Stimulated activated CD4-positive, alpha-beta T cell treated with anti-CD3 and anti-CD28 coated beads, Interleukin-12 subunit alpha, Interleukin-12 subunit beta, amount 100 ng/mL, for 4 hours (primary cell): Measurements from ENCODE around the gene SLC29A2.
A peak's percentile ranks its signal among the peaks of the same experiment; 100 is the strongest.

Experiments used
- DNase-seq: peaks from one replicate; pipeline ENCODE4 v3.0.0-alpha.2; 2020

SLC29A2 gene

DNA sequence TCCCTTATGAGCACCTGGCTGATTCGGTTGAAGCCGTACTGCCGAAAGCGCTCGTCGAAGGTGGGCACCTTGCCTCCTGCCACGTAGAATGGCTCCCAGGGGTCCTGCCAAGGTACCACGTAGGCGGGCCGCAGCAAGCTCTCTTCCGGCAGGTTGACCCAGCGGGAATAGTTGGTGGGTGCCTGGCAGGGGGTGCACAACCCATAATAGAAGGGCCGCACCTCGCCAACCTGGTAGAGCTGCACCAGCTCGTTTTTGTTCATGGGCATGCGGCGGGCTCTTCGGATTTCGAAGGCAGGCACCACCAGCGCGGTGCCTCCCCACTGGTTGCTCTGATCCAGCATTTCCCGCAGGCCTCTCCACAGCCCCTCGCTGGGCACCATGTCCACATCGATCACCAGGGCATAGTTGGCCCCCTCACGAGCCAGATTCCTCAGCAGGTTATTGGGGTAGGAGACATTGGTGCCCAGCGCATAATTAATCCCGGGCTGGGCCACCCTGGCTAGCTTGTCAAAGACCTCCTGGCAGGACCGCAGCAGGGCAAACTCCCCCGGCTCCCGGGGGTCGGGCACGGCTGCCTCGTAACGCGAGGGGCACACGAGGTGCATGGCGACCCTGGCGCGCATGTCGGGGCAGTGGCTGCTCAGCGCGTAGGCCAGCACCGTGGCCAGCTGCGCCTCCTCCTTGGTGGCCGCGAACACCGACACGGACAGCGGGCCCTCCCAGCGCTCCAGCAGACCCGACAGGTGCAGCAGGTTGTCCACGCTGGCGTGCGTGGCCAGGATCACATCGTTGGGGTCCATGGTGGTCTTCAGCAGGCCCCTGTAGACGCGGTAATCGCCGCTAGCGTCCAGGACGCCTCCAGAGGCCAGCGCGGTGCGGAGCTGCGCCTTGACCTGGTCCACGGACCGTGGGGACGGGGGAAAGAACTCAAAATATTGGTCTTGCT, 24.8 kb downstream of the SLC29A2 start:
- no peak for DNase-seq

- no peak for DNase-seq
Observed at GRCh38 chr11:66345316-66345649, 26.3 kb downstream of the SLC29A2 start.

- peak; percentile 94 for DNase-seq
Observed at GRCh38 chr11:66344550-66345315, 26.8 kb downstream of the SLC29A2 start, which contains the start of gene BRMS1. Gene BRMS1, minus strand, starts transcription at chr11:66345104. Its CDS starts 2,870 bp downstream, at chr11:66342234.

DNA sequence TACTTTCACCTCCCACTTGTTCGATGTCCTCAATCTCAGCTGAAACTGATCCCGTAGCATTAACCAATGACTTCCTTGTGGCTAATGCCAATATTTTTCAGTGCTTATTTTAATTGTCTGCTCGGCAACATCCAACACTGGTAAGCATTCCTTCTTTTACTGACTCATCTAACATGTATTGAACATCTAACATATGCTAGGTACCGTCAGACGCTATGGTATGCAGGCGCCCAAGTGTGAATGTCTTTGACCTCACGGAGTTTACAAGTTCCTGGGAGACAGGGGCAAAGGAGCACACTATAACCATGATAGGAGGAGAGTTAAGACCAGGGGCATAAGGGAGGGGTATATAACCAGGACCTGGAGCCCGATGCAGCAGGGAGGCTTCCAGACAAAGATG, 28.4 kb downstream of the SLC29A2 start:
- no peak for DNase-seq

GRCh38 chr11:66341502-66342126, 29.9 kb downstream of the SLC29A2 start:
- DNase-seq, result no peak

GRCh38 chr11:66340596-66341501, 30.7 kb downstream of the SLC29A2 start:
- no peak for DNase-seq

DNA sequence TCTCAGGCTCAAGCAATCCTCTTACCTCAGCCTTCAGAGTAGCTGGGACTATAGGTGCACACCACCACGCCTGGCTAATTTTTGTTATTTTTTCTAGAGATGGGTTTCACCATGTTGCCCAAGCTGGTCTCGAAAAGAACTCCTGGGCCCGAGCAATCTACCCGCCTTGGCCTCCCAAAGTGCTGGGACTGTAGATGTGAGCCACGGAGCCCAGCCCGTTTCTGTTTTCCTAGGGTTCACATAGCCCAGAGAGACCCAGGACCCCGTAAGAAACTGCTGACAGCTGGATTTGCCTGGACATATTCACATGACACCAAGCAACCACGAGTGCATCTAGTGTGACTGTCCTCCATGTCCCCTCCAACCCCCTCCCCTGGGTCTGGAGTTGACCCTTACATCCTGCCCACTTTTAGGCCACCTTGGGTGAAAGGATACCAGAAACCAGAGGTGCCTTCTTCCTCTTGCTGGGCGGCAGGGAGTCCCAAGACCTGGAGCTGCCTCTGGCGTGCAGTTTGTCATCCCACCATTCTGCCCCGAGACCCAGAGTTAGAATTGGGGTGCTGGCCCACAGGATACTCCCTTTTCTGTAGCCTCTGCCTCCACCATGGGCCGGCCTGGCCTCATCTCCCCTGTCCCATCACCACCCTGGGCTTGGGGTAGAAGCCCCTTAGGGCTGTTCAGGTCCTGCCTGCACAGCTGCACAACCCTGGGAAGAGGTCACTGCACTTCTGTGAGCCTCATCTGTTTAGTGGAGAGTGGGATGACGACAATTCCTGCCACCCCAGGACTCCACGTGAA, 31.7 kb downstream of the SLC29A2 start:
- no peak for DNase-seq

GRCh38 chr11:66339162-66339675, 32.3 kb downstream of the SLC29A2 start:
- DNase-seq, result no peak

GRCh38 chr11:66338276-66339161, 33.0 kb downstream of the SLC29A2 start:
- no peak for DNase-seq

DNA sequence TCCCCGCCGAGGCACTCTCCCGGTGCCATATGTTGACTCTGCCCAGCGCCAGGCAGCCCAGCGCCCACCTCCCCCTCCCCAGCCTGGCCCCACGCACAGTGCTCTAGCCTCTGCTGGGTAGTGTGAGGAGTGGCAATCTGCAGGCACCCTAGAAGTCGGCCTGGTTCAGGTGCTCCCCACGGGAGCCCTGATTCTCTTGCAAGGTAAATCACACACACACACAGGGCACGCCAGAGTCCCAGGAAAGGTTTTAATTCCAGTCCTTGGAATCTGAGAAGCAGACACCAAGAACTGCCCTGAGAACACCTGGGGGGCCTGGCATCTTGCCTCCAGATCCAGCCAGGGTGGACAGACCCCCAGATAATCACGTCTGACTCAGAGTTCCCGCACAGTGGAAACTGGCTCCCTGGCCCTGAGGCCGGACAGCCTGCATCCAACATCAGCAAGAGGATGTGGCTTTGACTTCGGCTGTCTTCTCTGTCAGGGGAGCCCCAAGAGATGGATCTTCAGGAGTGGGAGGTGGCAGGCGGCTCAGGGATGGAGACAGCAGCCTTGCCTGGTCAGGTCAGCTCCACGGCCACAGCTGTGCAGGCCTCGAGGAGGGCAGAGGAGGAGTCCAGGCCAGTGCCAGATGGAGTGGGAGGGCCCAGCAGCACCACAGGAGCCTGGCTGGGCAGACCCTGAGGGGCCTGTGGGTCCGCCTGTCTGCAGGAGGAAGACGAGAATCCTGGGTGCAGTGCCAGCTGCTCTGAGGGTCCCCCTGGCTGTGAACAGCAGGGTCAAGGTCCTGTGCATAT, 34.3 kb downstream of the SLC29A2 start:
- DNase-seq, result no peak

DNA sequence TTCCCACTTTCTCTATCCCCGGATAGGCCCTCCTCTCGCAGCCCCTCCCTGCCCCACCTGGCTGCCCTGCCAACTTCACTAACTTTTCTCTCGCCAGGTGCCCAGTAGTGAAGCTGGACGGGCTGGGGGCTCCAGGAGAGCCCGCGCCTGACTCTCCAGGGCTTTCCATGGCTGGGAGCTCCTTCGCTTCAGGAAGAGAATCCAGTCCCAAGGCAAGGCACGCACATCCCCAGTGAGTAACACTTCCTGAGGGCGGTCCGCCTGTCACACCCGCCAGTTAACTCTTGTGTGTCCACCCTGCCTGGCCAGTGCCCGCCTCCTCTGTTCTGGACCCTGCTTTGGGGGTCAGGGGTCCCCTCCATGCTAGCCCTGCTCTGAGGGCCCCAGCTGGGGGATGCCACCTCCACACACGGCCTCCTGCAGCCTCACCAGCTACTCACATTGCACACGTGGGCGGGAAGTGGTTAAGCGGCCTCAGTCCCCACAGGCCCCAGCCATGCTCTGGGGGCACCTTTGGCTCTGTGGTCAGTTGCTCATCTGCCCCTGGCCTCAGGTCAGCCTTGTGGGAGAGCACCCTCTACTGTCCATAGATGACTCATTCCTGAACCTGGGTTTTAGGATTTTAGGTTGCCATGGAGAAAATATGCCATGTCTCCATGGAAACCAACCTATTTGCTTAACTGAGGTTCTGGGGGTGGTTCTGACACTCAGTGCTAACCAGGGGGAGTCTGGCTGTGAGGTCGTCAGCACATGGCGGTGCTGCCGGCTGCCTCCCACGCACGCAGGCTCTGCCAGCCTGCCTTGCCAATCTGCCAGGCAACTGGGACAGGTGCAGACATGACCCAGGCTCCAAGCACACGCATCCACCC, 35.1 kb downstream of the SLC29A2 start, which contains the start of gene RIN1:
Gene RIN1, minus strand, starts transcription at position 201 of the 869 bp plus-strand sequence. Its CDS starts 32 bp downstream, at position 169.
- DNase-seq, result no peak

- DNase-seq, result no peak
Observed at GRCh38 chr11:66335531-66336233, 35.9 kb downstream of the SLC29A2 start.

DNA sequence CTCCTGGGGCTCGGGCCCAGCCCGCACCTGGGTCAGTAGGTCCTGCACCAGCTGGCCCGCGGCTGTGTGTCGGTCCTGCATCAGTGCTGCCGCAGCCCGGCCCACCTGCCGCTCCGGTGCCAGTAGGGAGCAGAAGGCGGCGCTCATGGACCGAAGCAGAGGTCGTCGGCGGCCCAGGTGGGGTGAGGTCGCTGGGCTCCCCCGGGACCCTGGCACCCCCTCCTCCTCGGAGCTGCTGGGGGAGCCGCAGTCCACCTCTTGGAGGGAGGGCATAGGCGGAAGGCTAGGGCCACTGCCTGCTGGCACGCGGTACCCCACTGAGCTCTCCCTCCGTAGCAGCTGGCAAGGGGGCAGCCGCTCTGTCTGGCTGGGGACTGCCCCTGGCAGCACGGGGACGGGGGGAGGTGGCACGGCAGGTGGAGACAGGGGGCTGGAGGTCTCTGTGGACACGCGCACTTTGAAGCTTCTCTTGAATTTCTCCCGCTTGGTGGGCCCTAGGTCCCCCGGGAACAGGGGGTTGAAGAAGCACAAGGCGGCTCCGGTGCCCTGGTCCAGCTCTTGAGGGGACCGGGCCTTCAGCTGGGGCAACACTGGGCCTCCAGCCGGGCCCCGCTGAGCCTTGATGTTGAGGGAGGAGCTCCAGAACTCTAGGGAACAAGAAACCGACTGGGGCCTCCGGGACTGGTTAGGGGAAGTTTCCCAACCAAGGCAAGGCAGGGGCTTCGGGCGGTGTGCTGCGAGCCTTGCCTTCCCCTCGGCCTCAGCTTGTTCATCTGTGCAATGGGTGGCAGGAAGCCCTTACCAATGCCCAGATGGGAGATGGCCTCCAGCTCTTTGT, 36.7 kb downstream of the SLC29A2 start:
- no peak for DNase-seq

DNA sequence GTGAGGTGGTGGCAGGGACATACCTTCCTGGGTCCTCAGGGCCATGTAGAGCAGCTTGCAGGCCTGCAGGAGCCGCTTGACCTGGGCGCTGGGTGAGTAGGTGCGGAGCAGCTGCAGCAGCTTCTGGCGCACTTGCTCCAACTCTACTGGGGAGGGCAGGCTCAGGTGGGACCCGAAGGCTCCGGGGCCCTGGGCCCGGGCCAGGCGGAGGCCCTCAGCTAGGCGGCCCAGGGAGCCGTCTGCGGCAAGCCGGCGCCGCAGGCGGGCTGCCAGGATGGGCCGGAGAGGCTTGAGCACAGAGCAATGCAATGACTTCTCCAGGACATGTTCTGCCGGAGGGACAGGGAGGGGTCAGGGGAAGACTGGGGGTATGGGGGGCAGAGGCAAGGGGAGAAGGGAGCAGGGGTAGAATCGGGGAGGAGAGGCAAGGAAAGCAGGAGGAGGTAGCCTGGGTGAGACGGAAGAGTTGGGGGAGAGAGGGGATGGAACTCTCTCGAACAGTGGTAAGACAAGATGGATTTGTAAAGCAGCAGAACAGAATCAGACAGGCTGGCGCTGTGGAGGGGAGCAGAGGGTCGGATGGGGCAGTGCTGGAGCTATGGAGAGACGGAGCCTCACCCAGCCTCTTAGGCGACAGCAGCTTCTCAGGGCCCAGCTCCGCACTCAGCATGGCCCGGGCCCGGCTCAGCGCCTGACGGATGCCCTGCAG, 37.5 kb downstream of the SLC29A2 start:
- DNase-seq, result no peak

- DNase-seq, result no peak
Observed at GRCh38 chr11:66333220-66333877, 38.2 kb downstream of the SLC29A2 start.
